Activated CD4-positive, alpha-beta T cell treated with anti-CD3 and anti-CD28 coated beads, Interleukin-2, amount 10 ng/mL, durations not matched to agents 7 days and 5 days (primary cell): ENCODE data around the gene KRTAP19-5. TPM values are rescaled to one million over a fixed set of nuclear protein-coding genes. Genes with fewer than 3 reads are reported as not detected.

Experiments
- CTCF ChIA-PET: fragments of 350-600 bp; sonication (Branson Sonifier 250); formaldehyde crosslinking; loops from one replicate; lab custom pipeline; 2021; ENCODE audit warnings: antibody characterized with exemption; lab: Charles Lee
- POLR2A ChIA-PET: fragments of 350-600 bp; sonication (Branson Sonifier 250); formaldehyde crosslinking; loops from one replicate; lab custom pipeline; 2021; ENCODE audit warnings: antibody characterized with exemption; lab: Charles Lee
- DNase-seq: peaks from one replicate; pipeline ENCODE4 v3.0.0-alpha.2; 2020
- H3K27ac Mint-ChIP-seq: one replicate; pipeline ENCODE4 v1.8.0; 2021; ENCODE audit warnings: mild to moderate bottlenecking, moderate library complexity, mixed read lengths
- H3K27me3 Mint-ChIP-seq: one replicate; pipeline ENCODE4 v1.8.0; 2021; ENCODE audit warnings: mixed read lengths
- H3K36me3 Mint-ChIP-seq: one replicate; pipeline ENCODE4 v1.8.0; 2021; ENCODE audit warnings: low read depth, mixed read lengths
- H3K4me1 Mint-ChIP-seq: one replicate; pipeline ENCODE4 v1.8.0; 2021; ENCODE audit warnings: mixed read lengths
- H3K4me3 Mint-ChIP-seq: one replicate; pipeline ENCODE4 v1.8.0; 2021; ENCODE audit warnings: mild to moderate bottlenecking, moderate library complexity, mixed read lengths
- H3K9me3 Mint-ChIP-seq: one replicate; pipeline ENCODE4 v1.8.0; 2021; ENCODE audit warnings: mixed read lengths
- total RNA-seq, 2 experiments: library from RNA; stranded (reverse); gene quantifications; one replicate each; pipeline ENCODE4 v1.2.3, GENCODE V29; 2021

KRTAP19-5 gene
- total RNA-seq, 2 experiments from 2014 or later: not detected

- H3K9me3 Mint-ChIP-seq: no peaks in the 10 kb centered on the region
- no peaks in the 10 kb centered on the region for H3K4me1 Mint-ChIP-seq
- ChIA-PET POLR2A (no interaction called here), CTCF (no interaction called here)
- H3K4me3 Mint-ChIP-seq: no peak overlapping the region
- no peaks in the 10 kb centered on the region for H3K27me3 Mint-ChIP-seq
- no peaks in the 10 kb centered on the region for H3K36me3 Mint-ChIP-seq
- DNase-seq: no peak
- H3K27ac Mint-ChIP-seq: no peak overlapping the region
Observed at GRCh38 chr21:30468900-30469714, 32.8 kb downstream of the KRTAP19-5 start.

- Mint-ChIP-seq H3K27me3 (no peaks in the 10 kb centered on the region), H3K36me3 (no peaks in the 10 kb centered on the region), H3K4me3 (no peak overlapping the region), H3K9me3 (no peaks in the 10 kb centered on the region), H3K4me1 (no peaks in the 10 kb centered on the region), H3K27ac (no peak overlapping the region)
- no peak for DNase-seq
- CTCF ChIA-PET: no interaction called here
- POLR2A ChIA-PET: no interaction called here
Observed at GRCh38 chr21:30463713-30464112, 38.2 kb downstream of the KRTAP19-5 start.

Other genes starting within 250 kb of the KRTAP19-5 start
- not detected for gene KRTAP24-1, start 219.2 kb downstream of the KRTAP19-5 start, total RNA-seq
- gene KRTAP25-1, start 212.6 kb downstream of the KRTAP19-5 start, total RNA-seq: not detected
- gene KRTAP26-1, start 181.8 kb downstream of the KRTAP19-5 start, total RNA-seq: not detected
- gene KRTAP27-1, start 164.4 kb downstream of the KRTAP19-5 start, total RNA-seq: not detected
- gene KRTAP23-1, start 153.5 kb downstream of the KRTAP19-5 start, total RNA-seq: not detected
- gene KRTAP13-2, start 129.9 kb downstream of the KRTAP19-5 start, total RNA-seq: not detected
- gene KRTAP13-1, start 106.1 kb downstream of the KRTAP19-5 start, total RNA-seq: not detected
- gene KRTAP13-3, start 76.2 kb downstream of the KRTAP19-5 start, total RNA-seq: not detected
- not detected for gene KRTAP13-4, start 71.9 kb downstream of the KRTAP19-5 start, total RNA-seq
- gene KRTAP15-1, start 61.9 kb downstream of the KRTAP19-5 start, total RNA-seq: not detected
- not detected for gene KRTAP19-1, start 21.8 kb downstream of the KRTAP19-5 start, total RNA-seq
- gene KRTAP19-2, start 14.7 kb downstream of the KRTAP19-5 start, total RNA-seq: not detected
- gene KRTAP19-3, start 10.1 kb downstream of the KRTAP19-5 start, total RNA-seq: not detected
- gene KRTAP19-4, start 5.0 kb downstream of the KRTAP19-5 start, total RNA-seq: not detected
- not detected for gene KRTAP19-6, start 39.7 kb upstream of the KRTAP19-5 start, total RNA-seq
- not detected for gene KRTAP19-7, start 59.2 kb upstream of the KRTAP19-5 start, total RNA-seq
- gene KRTAP22-2, start 88.3 kb upstream of the KRTAP19-5 start, total RNA-seq: not detected
- gene KRTAP6-3, start 90.3 kb upstream of the KRTAP19-5 start, total RNA-seq: not detected
- gene KRTAP6-2, start 96.8 kb upstream of the KRTAP19-5 start, total RNA-seq: not detected
- not detected for gene KRTAP22-1, start 98.9 kb upstream of the KRTAP19-5 start, total RNA-seq
- gene KRTAP6-1, start 111.8 kb upstream of the KRTAP19-5 start, total RNA-seq: not detected
- gene KRTAP20-1, start 114.3 kb upstream of the KRTAP19-5 start, total RNA-seq: not detected
- gene KRTAP20-4, start 118.5 kb upstream of the KRTAP19-5 start, total RNA-seq: not detected
- gene KRTAP20-2, start 133.1 kb upstream of the KRTAP19-5 start, total RNA-seq: not detected
- not detected for gene KRTAP20-3, start 140.7 kb upstream of the KRTAP19-5 start, total RNA-seq
- not detected for gene KRTAP21-3, start 216.6 kb upstream of the KRTAP19-5 start, total RNA-seq
- not detected for gene KRTAP21-2, start 245.1 kb upstream of the KRTAP19-5 start, total RNA-seq